ENCODE results near the gene SLC52A1.

Gene SLC52A1

GRCh38 chr17:5045496-5045895 lies 10.3 kb upstream of the SLC52A1 start:
- DNase-seq (ENCODE audit: low spot score), result no peak
- CTCF ChIA-PET, result no interaction called here
- POLR2A ChIA-PET (ENCODE audit: low non-redundant PET), result no interaction called here
- TF ChIP-seq CTCF (conservative IDR thresholded peaks at IDR 0.05; ENCODE audit: low read depth), result no peak
- no peak overlapping the region for H3K27ac ChIP-seq

DNA sequence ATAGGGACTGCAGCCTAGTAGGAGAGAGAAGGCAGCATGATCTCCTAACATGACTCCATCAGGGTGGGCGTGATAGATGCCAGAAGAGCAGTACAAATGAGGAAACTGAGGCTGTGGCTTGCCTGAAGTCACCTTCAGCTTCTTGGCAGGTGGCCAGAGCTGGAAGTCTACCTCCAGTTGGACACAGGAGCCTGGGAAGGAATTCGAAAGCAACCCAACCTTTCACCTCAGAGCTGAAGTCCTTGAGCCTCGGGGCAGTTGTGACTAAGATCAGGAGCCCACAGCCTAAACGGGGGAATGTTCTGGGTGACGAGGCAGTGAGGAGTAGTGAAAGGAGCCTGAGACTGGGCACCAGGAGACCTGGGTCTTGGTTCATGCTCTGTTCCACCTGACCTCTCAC lies 9.4 kb upstream of the SLC52A1 start:
- TF ChIP-seq CTCF (conservative IDR thresholded peaks at IDR 0.05; ENCODE audit: low read depth), result no peak
- no peak for DNase-seq (ENCODE audit: low spot score)
- ChIA-PET POLR2A (ENCODE audit: low non-redundant PET) (no interaction called here), CTCF (no interaction called here)
- H3K27ac ChIP-seq, result no peak overlapping the region

GRCh38 chr17:5043524-5043923 lies 8.3 kb upstream of the SLC52A1 start:
- no peak for TF ChIP-seq CTCF (conservative IDR thresholded peaks at IDR 0.05; ENCODE audit: low read depth)
- POLR2A ChIA-PET (ENCODE audit: low non-redundant PET), result no interaction called here
- H3K27ac ChIP-seq, result no peak overlapping the region
- no peak for DNase-seq (ENCODE audit: low spot score)
- CTCF ChIA-PET, result no interaction called here

DNA sequence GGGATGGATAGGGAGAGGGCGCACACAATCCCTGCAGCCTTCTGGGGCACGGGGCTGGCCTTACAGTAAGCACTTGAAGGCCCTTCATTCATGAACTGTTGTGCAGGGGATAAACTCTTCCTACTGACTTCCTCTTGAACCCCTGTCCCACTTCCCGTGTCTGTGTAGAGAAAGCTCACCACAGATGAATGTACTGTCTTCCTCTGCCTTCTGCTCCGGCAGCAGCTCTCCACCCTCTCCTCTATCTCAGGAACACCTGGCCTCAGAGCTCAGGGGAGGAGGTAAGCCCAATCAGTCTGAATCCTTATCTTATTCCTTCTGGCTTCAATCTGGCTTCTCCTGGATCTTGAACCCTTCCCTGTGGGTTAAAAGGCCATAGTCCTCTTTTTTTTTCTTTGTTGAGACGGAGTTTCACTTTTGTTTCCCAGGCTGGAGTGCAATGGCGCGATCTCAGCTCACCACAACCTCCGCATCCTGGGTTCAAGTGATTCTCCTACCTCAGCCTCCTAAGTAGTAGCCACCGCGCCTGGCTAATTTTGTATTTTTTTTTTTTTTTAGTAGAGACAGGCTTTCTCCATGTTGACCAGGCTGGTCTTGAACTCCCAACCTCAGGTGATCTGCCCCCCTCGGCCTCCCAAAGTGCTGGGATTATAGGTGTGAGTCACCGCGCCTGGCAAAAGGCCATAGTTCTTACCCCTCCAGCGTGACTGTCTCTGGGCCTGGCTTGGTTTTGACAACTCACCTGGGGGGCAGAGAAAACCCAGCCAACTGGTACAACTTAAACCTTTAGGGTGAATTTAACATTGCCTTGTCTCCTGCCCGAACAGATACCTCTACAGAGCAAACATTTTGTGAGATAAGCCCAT lies 7.2 kb upstream of the SLC52A1 start:
- no peak for TF ChIP-seq CTCF (conservative IDR thresholded peaks at IDR 0.05; ENCODE audit: low read depth)
- ChIA-PET POLR2A (ENCODE audit: low non-redundant PET) (no interaction called here), CTCF (no interaction called here)

DNA sequence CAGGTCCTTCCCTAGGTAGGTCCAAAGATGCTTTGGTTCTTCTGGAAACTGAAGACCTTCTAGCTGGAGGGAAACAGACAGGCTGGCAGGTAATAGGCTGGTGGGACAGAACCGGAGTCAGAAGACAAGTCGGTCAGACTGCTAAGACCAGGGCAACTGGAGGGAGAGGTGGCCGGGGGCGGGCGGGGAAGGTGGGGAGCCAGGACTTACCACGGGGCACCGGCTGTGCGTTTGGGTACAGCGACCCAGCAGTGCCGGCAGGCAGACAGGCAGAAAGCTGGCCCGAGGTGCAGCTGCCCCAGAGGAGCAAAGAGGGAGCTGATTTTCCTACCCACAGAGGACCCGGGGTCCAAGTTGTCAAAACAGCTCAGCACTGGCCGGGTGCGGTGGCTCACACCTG lies 575 bp downstream of the SLC52A1 start:
- ChIA-PET POLR2A (ENCODE audit: low non-redundant PET) (no interaction called here), CTCF (no interaction called here)
- TF ChIP-seq CTCF (conservative IDR thresholded peaks at IDR 0.05; ENCODE audit: low read depth), result no peak
- no peak overlapping the region for H3K27ac ChIP-seq
- no peak for DNase-seq (ENCODE audit: low spot score)

More for the DNA sequence above, 7.2 kb upstream of the SLC52A1 start:
- H3K27ac ChIP-seq, result no peak overlapping the region
- no peak for DNase-seq (ENCODE audit: low spot score)

DNA sequence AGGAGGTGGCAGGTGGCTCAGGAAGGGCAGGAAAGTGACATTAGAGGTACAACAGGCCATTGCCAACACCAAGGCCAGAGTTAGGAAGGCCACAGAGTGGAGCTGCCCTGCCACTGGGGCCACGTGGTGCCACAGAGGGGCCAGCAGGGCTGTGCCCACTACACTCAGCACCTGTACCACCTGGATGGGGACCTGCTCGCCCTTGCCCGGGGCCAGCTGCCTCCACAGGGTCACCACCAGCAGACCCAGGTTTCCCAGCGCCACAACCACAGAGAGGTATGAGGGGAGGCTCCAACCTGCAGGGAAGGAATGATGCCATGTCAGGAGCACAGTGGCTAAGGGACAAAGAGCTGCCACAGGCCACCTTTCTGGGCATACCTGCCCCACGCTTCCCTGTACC lies 1.2 kb downstream of the SLC52A1 start:
- ChIA-PET POLR2A (ENCODE audit: low non-redundant PET) (no interaction called here), CTCF (no interaction called here)
- no peak for DNase-seq (ENCODE audit: low spot score)

More for the DNA sequence above, 1.2 kb downstream of the SLC52A1 start:
- no peak overlapping the region for H3K27ac ChIP-seq
- no peak for TF ChIP-seq CTCF (conservative IDR thresholded peaks at IDR 0.05; ENCODE audit: low read depth)
